HL-60 (cell line): ENCODE measurements around the gene BAHCC1.

Experiments
- CTCF ChIP-seq: IDR thresholded peaks from one replicate; pipeline ENCODE4 v1.5.1; 2011; ENCODE audit warnings: low read length, control low read depth, inconsistent platforms; ENCODE audit not compliant: insufficient read depth
- GABPA ChIP-seq: IDR thresholded peaks from 2 replicates; pipeline ENCODE4 v1.6.1; 2012; ENCODE audit warnings: low read depth
- POLR2AphosphoS5 ChIP-seq: IDR thresholded peaks from 2 replicates; pipeline ENCODE4 v1.6.1; 2012; ENCODE audit warnings: low read depth
- REST ChIP-seq: IDR thresholded peaks from 2 replicates; pipeline ENCODE4 v1.6.1; 2012; ENCODE audit warnings: low read depth; ENCODE audit not compliant: insufficient replicate concordance
- SPI1 ChIP-seq: IDR thresholded peaks from 2 replicates; pipeline ENCODE4 v1.6.1; 2012; ENCODE audit warnings: low read depth, mild to moderate bottlenecking, borderline replicate concordance

GRCh38 chr17:81346908-81347349 lies 48.3 kb upstream of the BAHCC1 start:
- TF ChIP-seq CTCF (no peak), POLR2AphosphoS5 (no peak), SPI1 (no peak), REST (no peak), GABPA (no peak)
